OCI-LY7 (cell line): ENCODE data around the gene LMO3. TPM values are rescaled to one million over a fixed set of nuclear protein-coding genes. Genes with fewer than 3 reads are reported as not detected.

Experiments
- BruUV-seq: library from RNA; stranded (reverse); fragments of 400-500 nt; replicated peaks from 2 replicates; lab custom pipeline; 2021; lab: Mats Ljungman, UMichigan
- CTCF ChIA-PET: fragments of 300-600 bp; sonication (Branson Sonifier 250); formaldehyde crosslinking; loops from one replicate; lab custom pipeline; 2022; ENCODE audit warnings: antibody characterized with exemption; ENCODE audit not compliant: unreplicated experiment; lab: Charles Lee
- POLR2A ChIA-PET: fragments of 300-600 bp; sonication (Branson Sonifier 250); formaldehyde crosslinking; loops from one replicate; lab custom pipeline; 2022; ENCODE audit warnings: antibody characterized with exemption; lab: Charles Lee
- DNase-seq: peaks from one replicate; pipeline ENCODE4 v3.0.0-alpha.2; 2015; ENCODE audit warnings: low spot score
- H2AFZ ChIP-seq: fragments of 200-600 bp; sonication (generic), shearing (Covaris generic); 2 replicates; pipeline ENCODE4 v1.6.1; 2014; ENCODE audit warnings: mild to moderate bottlenecking, antibody characterized with exemption, low read length, moderate library complexity
- H3K27ac ChIP-seq: fragments of 200-600 bp; sonication (generic); 2 replicates; pipeline ENCODE4 v1.5.1; 2014; ENCODE audit warnings: mixed run types, low read depth, mild to moderate bottlenecking, moderate library complexity, low read length, inconsistent platforms; ENCODE audit not compliant: poor library complexity, severe bottlenecking
- H3K36me3 ChIP-seq: fragments of 200-600 bp; sonication (generic); 2 replicates; pipeline ENCODE4 v1.6.1; 2014; ENCODE audit warnings: mild to moderate bottlenecking, antibody characterized with exemption, low read length, moderate library complexity, mixed read lengths; ENCODE audit not compliant: insufficient read depth
- H3K4me1 ChIP-seq: fragments of 200-600 bp; sonication (generic); 2 replicates; pipeline ENCODE4 v1.5.1; 2014; ENCODE audit warnings: mild to moderate bottlenecking, low read length; ENCODE audit not compliant: insufficient read depth, poor library complexity, severe bottlenecking
- H3K4me2 ChIP-seq: fragments of 200-600 bp; sonication (generic); 2 replicates; pipeline ENCODE4 v1.6.1; 2014; ENCODE audit warnings: mild to moderate bottlenecking, low read length
- H3K4me3 ChIP-seq: fragments of 200-600 bp; sonication (generic); 2 replicates; pipeline ENCODE4 v1.5.1; 2014; ENCODE audit warnings: mild to moderate bottlenecking, low read depth, low read length; ENCODE audit not compliant: poor library complexity, severe bottlenecking
- H3K79me2 ChIP-seq: fragments of 200-600 bp; sonication (generic); 2 replicates; pipeline ENCODE4 v1.6.1; 2016; ENCODE audit warnings: low read depth, mild to moderate bottlenecking, low read length, moderate library complexity, mixed read lengths; ENCODE audit not compliant: insufficient read depth
- H3K9me2 ChIP-seq: fragments of 200-600 bp; sonication (generic); 2 replicates; pipeline ENCODE4 v1.6.1; 2016; ENCODE audit warnings: mild to moderate bottlenecking, low read length, mixed read lengths; ENCODE audit not compliant: insufficient read depth
- H3K9me3 ChIP-seq: fragments of 200-600 bp; sonication (generic); 2 replicates; pipeline ENCODE4 v1.6.1; 2014; ENCODE audit warnings: mild to moderate bottlenecking, mixed run types, low read length, mixed read lengths
- H4K20me1 ChIP-seq: fragments of 200-600 bp; sonication (generic); 2 replicates; pipeline ENCODE4 v1.6.1; 2014; ENCODE audit warnings: mild to moderate bottlenecking, antibody characterized with exemption, low read length, moderate library complexity, mixed read lengths; ENCODE audit not compliant: insufficient read depth
- CTCF ChIP-seq: fragments of 200-600 bp; sonication (generic); conservative IDR thresholded peaks from 2 replicates; pipeline ENCODE4 v1.5.1; 2014; ENCODE audit warnings: mild to moderate bottlenecking, antibody characterized with exemption, low read length, moderate library complexity, mixed read lengths
- EZH2phosphoT487 ChIP-seq: fragments of 200-600 bp; sonication (generic); IDR thresholded peaks from 2 replicates; pipeline ENCODE4 v1.6.1; 2018; ENCODE audit warnings: low read depth, borderline replicate concordance, mild to moderate bottlenecking, mixed run types, antibody characterized with exemption, low read length, moderate library complexity, mixed read lengths
- intact Hi-C: fragments of 100-400 bp; cut with micrococcal nuclease; formaldehyde crosslinking; loops from one replicate; pipeline ENCODE4 v1.10.0; 2022; ENCODE audit not compliant: unreplicated experiment
- total RNA-seq, 2 experiments: library from RNA; depleted of rRNA in 1 of 2; stranded (reverse); fragments of >200 nt in 1 of 2; shearing (Covaris generic) in 1 of 2; gene quantifications; 2 replicates each; pipeline ENCODE4 v1.2.3, GENCODE V29; 2014 to 2022

Gene LMO3
- total RNA-seq, 2 experiments from 2014 or later = 10.6 to 13.1 TPM

GRCh38 chr12:16573398-16574077 lies 32.4 kb downstream of the LMO3 start:
- Histone ChIP-seq H3K27ac (no peak overlapping the region), H3K4me2 (no peak overlapping the region), H3K4me3 (no peak overlapping the region), H3K9me3 (no peaks in the 10 kb centered on the region), H3K9me2 (no peaks in the 10 kb centered on the region), H3K79me2 (no peaks in the 10 kb centered on the region), H3K4me1 (no peaks in the 10 kb centered on the region), H4K20me1 (no peaks in the 10 kb centered on the region), H2AFZ (no peak overlapping the region), H3K36me3 (no peaks in the 10 kb centered on the region)
- TF ChIP-seq CTCF (no peak), EZH2phosphoT487 (no peak)
- DNase-seq = no peak
- ChIA-PET POLR2A (no interaction called here), CTCF (no interaction called here)
- intact Hi-C loops = no loop called here
- BruUV-seq = no TSS peak

GRCh38 chr12:16568873-16569272 lies 37.1 kb downstream of the LMO3 start:
- Histone ChIP-seq H4K20me1 (no peaks in the 10 kb centered on the region), H3K4me2 (no peak overlapping the region), H3K27ac (no peak overlapping the region), H3K9me2 (no peaks in the 10 kb centered on the region), H3K4me1 (no peaks in the 10 kb centered on the region), H3K4me3 (no peak overlapping the region), H3K36me3 (no peaks in the 10 kb centered on the region), H2AFZ (no peak overlapping the region), H3K79me2 (no peaks in the 10 kb centered on the region), H3K9me3 (no peaks in the 10 kb centered on the region)
- BruUV-seq = no TSS peak
- intact Hi-C loops = no loop called here
- no peak for DNase-seq
- POLR2A ChIA-PET = interaction anchor here (0.7 to 1.2 kb wide), 5 partner anchors 11 to 1397 kb away, joined by 3 read pairs; no protein-coding TSS in a partner anchor
- CTCF ChIA-PET = no interaction called here
- TF ChIP-seq CTCF (no peak), EZH2phosphoT487 (no peak)

GRCh38 chr12:16564675-16565074 lies 41.3 kb downstream of the LMO3 start:
- no TSS peak for BruUV-seq
- no peak overlapping the region for H3K4me3 ChIP-seq

More at GRCh38 chr12:16564675-16565074, 41.3 kb downstream of the LMO3 start:
- H3K79me2 ChIP-seq = no peaks in the 10 kb centered on the region
- H3K36me3 ChIP-seq = no peaks in the 10 kb centered on the region
- H3K9me2 ChIP-seq = no peaks in the 10 kb centered on the region
- CTCF ChIA-PET = no interaction called here
- no peaks in the 10 kb centered on the region for H3K9me3 ChIP-seq
- DNase-seq = no peak
- TF ChIP-seq CTCF (no peak), EZH2phosphoT487 (no peak)
- H4K20me1 ChIP-seq = no peaks in the 10 kb centered on the region
- H3K4me2 ChIP-seq = no peak overlapping the region
- POLR2A ChIA-PET = no interaction called here
- no peak overlapping the region for H3K27ac ChIP-seq
- no peaks in the 10 kb centered on the region for H3K4me1 ChIP-seq
- no peak overlapping the region for H2AFZ ChIP-seq
- intact Hi-C loops = no loop called here
